ENCODE measurements around the gene PPP1R14D. TPM values are rescaled to one million over a fixed set of nuclear protein-coding genes. Genes with fewer than 3 reads are reported as not detected.

Gene PPP1R14D
- total RNA-seq, 1 experiment from 2014 or later, result not detected

DNA sequence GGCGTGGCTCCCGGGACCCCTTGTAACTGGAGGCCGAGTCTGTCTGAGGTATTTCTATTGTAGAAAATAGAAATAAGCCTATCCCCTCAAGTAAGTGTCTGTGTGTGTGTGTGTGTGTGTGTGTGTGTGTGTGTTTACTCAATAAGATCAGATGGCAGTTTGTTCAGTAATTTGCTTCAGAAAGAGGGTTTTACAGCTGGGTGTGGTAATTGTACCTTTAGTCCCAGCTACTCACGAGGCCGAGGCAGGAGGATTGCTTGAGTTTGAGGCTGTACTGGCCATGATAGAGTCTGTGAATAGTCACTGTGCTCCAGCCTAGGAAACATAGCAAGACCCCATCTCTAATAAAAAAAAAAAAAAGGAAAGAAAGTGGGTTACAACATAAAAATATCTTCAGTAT, 24.0 kb upstream of the PPP1R14D start:
- Histone ChIP-seq H3K79me2 (ENCODE audit: insufficient read depth, low read length) (peaks cover 39% of the 10 kb centered on the region), H3K4me3 (replicated peaks in 1 of 2; ENCODE audit: low read depth in 1 of 2, low read length in 2 of 2) (no peak overlapping the region), H3K9me3 (ENCODE audit: control insufficient read depth in 1 of 2, insufficient read depth in 1 of 2, low read depth in 1 of 2, low read length in 2 of 2) (no peaks in the 10 kb centered on the region), H3K9ac (ENCODE audit: low read length) (no peak overlapping the region), H3K4me1 (ENCODE audit: control insufficient read depth in 1 of 2, insufficient read depth in 2 of 2, low read length in 2 of 2) (peaks cover 10 to 14% of the 10 kb centered on the region in 2 experiments), H3K4me2 (ENCODE audit: low read length) (no peak overlapping the region), H4K20me1 (ENCODE audit: insufficient read depth) (no peaks in the 10 kb centered on the region), H2AFZ (ENCODE audit: low read depth, low read length, poor library complexity, severe bottlenecking) (no peak overlapping the region), H3K9me2 (ENCODE audit: insufficient read depth) (no peaks in the 10 kb centered on the region), H3K36me3 (ENCODE audit: control insufficient read depth in 1 of 2, insufficient read depth in 2 of 2, low read length in 2 of 2) (peaks cover 21 to 27% of the 10 kb centered on the region in 2 experiments), H3K27ac (ENCODE audit: low read depth, low read length) (no peak overlapping the region), H3K27me3 (ENCODE audit: insufficient read depth, low read length) (no peaks in the 10 kb centered on the region)
- no peak for TF ChIP-seq POLR2A (IDR thresholded peaks at IDR 0.05; ENCODE audit: borderline replicate concordance, extremely low read depth, insufficient read depth, insufficient read length)
- TF ChIP-seq SIN3A (IDR thresholded peaks at IDR 0.05; ENCODE audit: low read depth), result no peak
- no peak for TF ChIP-seq ZNF274 (IDR thresholded peaks at IDR 0.05; ENCODE audit: low read depth, low read length)
- TF ChIP-seq POLR2AphosphoS5 (IDR thresholded peaks at IDR 0.05; ENCODE audit: low read depth, low read length), result no peak
- no peak for TF ChIP-seq JUND (IDR thresholded peaks at IDR 0.05)
- no peak for TF ChIP-seq YY1 (IDR thresholded peaks at IDR 0.05; ENCODE audit: extremely low read depth, insufficient replicate concordance, low read depth, low read length)
- no peak for TF ChIP-seq TCF7L2 (IDR thresholded peaks at IDR 0.05; ENCODE audit: borderline replicate concordance, extremely low read depth, insufficient read depth, insufficient read length)
- TF ChIP-seq ATF3 (IDR thresholded peaks at IDR 0.05), result no peak
- TF ChIP-seq SRF (IDR thresholded peaks at IDR 0.05; ENCODE audit: low read depth), result no peak
- TF ChIP-seq ELF1 (IDR thresholded peaks at IDR 0.05; ENCODE audit: borderline replicate concordance, low read depth), result no peak
- TF ChIP-seq RAD21 (IDR thresholded peaks at IDR 0.05; ENCODE audit: low read depth), result no peak
- no peak for TF ChIP-seq EZH2phosphoT487 (IDR thresholded peaks at IDR 0.05; ENCODE audit: borderline replicate concordance)
- no peak for TF ChIP-seq ZBTB33 (IDR thresholded peaks at IDR 0.05; ENCODE audit: extremely low read depth, insufficient replicate concordance, low read length)
- no peak for TF ChIP-seq CBX3 (IDR thresholded peaks at IDR 0.05; ENCODE audit: low read depth)
- TF ChIP-seq SP1 (IDR thresholded peaks at IDR 0.05; ENCODE audit: low read depth), result no peak
- TF ChIP-seq FOSL1 (IDR thresholded peaks at IDR 0.05; ENCODE audit: low read depth), result no peak
- TF ChIP-seq, protein P1, sequence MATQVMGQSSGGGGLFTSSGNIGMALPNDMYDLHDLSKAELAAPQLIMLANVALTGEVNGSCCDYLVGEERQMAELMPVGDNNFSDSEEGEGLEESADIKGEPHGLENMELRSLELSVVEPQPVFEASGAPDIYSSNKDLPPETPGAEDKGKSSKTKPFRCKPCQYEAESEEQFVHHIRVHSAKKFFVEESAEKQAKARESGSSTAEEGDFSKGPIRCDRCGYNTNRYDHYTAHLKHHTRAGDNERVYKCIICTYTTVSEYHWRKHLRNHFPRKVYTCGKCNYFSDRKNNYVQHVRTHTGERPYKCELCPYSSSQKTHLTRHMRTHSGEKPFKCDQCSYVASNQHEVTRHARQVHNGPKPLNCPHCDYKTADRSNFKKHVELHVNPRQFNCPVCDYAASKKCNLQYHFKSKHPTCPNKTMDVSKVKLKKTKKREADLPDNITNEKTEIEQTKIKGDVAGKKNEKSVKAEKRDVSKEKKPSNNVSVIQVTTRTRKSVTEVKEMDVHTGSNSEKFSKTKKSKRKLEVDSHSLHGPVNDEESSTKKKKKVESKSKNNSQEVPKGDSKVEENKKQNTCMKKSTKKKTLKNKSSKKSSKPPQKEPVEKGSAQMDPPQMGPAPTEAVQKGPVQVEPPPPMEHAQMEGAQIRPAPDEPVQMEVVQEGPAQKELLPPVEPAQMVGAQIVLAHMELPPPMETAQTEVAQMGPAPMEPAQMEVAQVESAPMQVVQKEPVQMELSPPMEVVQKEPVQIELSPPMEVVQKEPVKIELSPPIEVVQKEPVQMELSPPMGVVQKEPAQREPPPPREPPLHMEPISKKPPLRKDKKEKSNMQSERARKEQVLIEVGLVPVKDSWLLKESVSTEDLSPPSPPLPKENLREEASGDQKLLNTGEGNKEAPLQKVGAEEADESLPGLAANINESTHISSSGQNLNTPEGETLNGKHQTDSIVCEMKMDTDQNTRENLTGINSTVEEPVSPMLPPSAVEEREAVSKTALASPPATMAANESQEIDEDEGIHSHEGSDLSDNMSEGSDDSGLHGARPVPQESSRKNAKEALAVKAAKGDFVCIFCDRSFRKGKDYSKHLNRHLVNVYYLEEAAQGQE (IDR thresholded peaks at IDR 0.05; ENCODE audit: low read depth), result no peak
- TF ChIP-seq CTCF (IDR thresholded peaks at IDR 0.05 in 2 of 3, conservative IDR thresholded peaks at IDR 0.05 in 1 of 3; ENCODE audit: borderline replicate concordance in 1 of 3, insufficient read depth in 1 of 3, low read depth in 2 of 3, low read length in 2 of 3), result no peak
- TF ChIP-seq CEBPB (IDR thresholded peaks at IDR 0.05; ENCODE audit: low read depth), result no peak
- ATAC-seq (no peak), DNase-seq (ENCODE audit: low read depth, low spot score) (no peak)
- intact Hi-C loops (cut with micrococcal nuclease), result no loop called here
- POLR2A ChIA-PET, result interaction anchor here (0.7 kb wide), 1 partner anchor 45 kb away, joined by 3 read pairs; no protein-coding TSS in a partner anchor
- no TSS peak for BruUV-seq (replicated peaks)
- CTCF ChIA-PET, result no interaction called here
- RAD21 ChIA-PET (ENCODE audit: low non-redundant PET in 1 of 2, low total read pairs in 2 of 2, uncharacterized antibody in 2 of 2, unreplicated experiment in 2 of 2), result no interaction called here

Measured in HCT116 (cell line).